Mesodermal cell (in vitro differentiated cells): ENCODE data around the gene NRP2.

ENCODE experiments used
- H3K27ac ChIP-seq: 2 replicates; pipeline ENCODE4 v1.7.0; 2013; ENCODE audit warnings: mild to moderate bottlenecking, low read depth, low read length, moderate library complexity; ENCODE audit not compliant: severe bottlenecking
- H3K36me3 ChIP-seq: 2 replicates; pipeline ENCODE4 v1.7.1; 2013; ENCODE audit warnings: mild to moderate bottlenecking, low read length, moderate library complexity; ENCODE audit not compliant: control insufficient read depth, insufficient read depth
- H3K4me1 ChIP-seq: one replicate; pipeline ENCODE4 v1.7.1; 2013; ENCODE audit warnings: mild to moderate bottlenecking, low read length; ENCODE audit not compliant: insufficient read depth, control insufficient read depth, poor library complexity, severe bottlenecking
- H3K4me3 ChIP-seq: 2 replicates; pipeline ENCODE4 v1.7.0; 2013; ENCODE audit warnings: low read length, control low read depth, mild to moderate bottlenecking; ENCODE audit not compliant: insufficient read depth, poor library complexity, severe bottlenecking; ENCODE audit errors: extremely low read depth
- H3K9me3 ChIP-seq: 2 replicates; pipeline ENCODE4 v1.7.1; 2013; ENCODE audit warnings: mild to moderate bottlenecking, low read length, moderate library complexity; ENCODE audit not compliant: control insufficient read depth
- WGBS, 2 experiments: methylation state at CpG; one replicate each; pipeline ENCODE4 v1.1.5; 2013; ENCODE audit warnings: missing lambda C conversion rate in 2 of 2; ENCODE audit not compliant: insufficient coverage in 2 of 2; 5-methylcytosine and 5-hydroxymethylcytosine counted together

The NRP2 gene

GRCh38 chr2:205834796-205835195 is 152.5 kb downstream of the NRP2 start:
- no peaks in the 10 kb centered on the region for H3K4me1 ChIP-seq
- H3K36me3 ChIP-seq = no peaks in the 10 kb centered on the region
- H3K4me3 ChIP-seq = no peak overlapping the region
- peaks cover 4% of the 10 kb centered on the region for H3K9me3 ChIP-seq
- H3K27ac ChIP-seq = no peak overlapping the region
- WGBS, 2 experiments = 100% methylated on average over 1 of the region's 3 CpGs; no CpG with 5 or more reads in 1 of the 2 experiments

GRCh38 chr2:205835251-205835791 is 153.0 kb downstream of the NRP2 start:
- Histone ChIP-seq H3K9me3 (peaks cover 4% of the 10 kb centered on the region), H3K27ac (no peak overlapping the region)
- 83 to 95% methylated on average over 1 to 2 of the region's 4 CpGs for WGBS, 2 experiments

GRCh38 chr2:205835923-205836322 is 153.6 kb downstream of the NRP2 start:
- Histone ChIP-seq H3K36me3 (no peaks in the 10 kb centered on the region), H3K27ac (no peak overlapping the region), H3K4me1 (no peaks in the 10 kb centered on the region), H3K9me3 (peaks cover 4% of the 10 kb centered on the region), H3K4me3 (no peak overlapping the region)
- 75% methylated on average over 2 of the region's 5 CpGs; no CpG with 5 or more reads in 1 of the 2 experiments for WGBS, 2 experiments

More at GRCh38 chr2:205835251-205835791, 153.0 kb downstream of the NRP2 start:
- H3K36me3 ChIP-seq = no peaks in the 10 kb centered on the region
- H3K4me3 ChIP-seq = no peak overlapping the region
- no peaks in the 10 kb centered on the region for H3K4me1 ChIP-seq

GRCh38 chr2:205836477-205837221 is 154.3 kb downstream of the NRP2 start:
- Histone ChIP-seq H3K27ac (no peak overlapping the region), H3K36me3 (no peaks in the 10 kb centered on the region), H3K4me1 (no peaks in the 10 kb centered on the region), H3K4me3 (no peak overlapping the region), H3K9me3 (peaks cover 4% of the 10 kb centered on the region)
- WGBS, 2 experiments = 77 to 92% methylated on average over 5 to 6 of the region's 13 CpGs

GRCh38 chr2:205837663-205838062 is 155.4 kb downstream of the NRP2 start:
- WGBS, 2 experiments = 63% methylated on average over 1 of the region's 1 CpG; no CpG with 5 or more reads in 1 of the 2 experiments
- no peak overlapping the region for H3K27ac ChIP-seq
- H3K4me1 ChIP-seq = no peaks in the 10 kb centered on the region
- peaks cover 4% of the 10 kb centered on the region for H3K9me3 ChIP-seq
- no peaks in the 10 kb centered on the region for H3K36me3 ChIP-seq
- no peak overlapping the region for H3K4me3 ChIP-seq

GRCh38 chr2:205845446-205845845 is 163.1 kb downstream of the NRP2 start:
- H3K9me3 ChIP-seq = no peaks in the 10 kb centered on the region
- no CpG with 5 or more reads among the region's 3 CpGs for WGBS, 2 experiments
- H3K27ac ChIP-seq = no peak overlapping the region
- no peak overlapping the region for H3K4me3 ChIP-seq
- H3K4me1 ChIP-seq = peaks cover 9% of the 10 kb centered on the region
- H3K36me3 ChIP-seq = no peaks in the 10 kb centered on the region
